Vagina (tissue), 2 donors: ENCODE data around the gene ZNF680.

ENCODE experiments used
- CTCF ChIP-seq, 3 experiments: fragments of 450-650 bp in 2 of 3; fragments of 200-600 bp in 1 of 3; sonication (generic) in 1 of 3; IDR thresholded peaks; one replicate each; pipeline ENCODE4 v1.5.1; 2017 to 2019; ENCODE audit warnings: antibody characterized with exemption in 3 of 3, mild to moderate bottlenecking in 2 of 3, moderate library complexity in 2 of 3
- POLR2A ChIP-seq, 2 donors: fragments of 450-650 bp; IDR thresholded peaks; one replicate each; pipeline ENCODE4 v1.6.1; 2017; ENCODE audit warnings: antibody characterized with exemption in 2 of 2, mild to moderate bottlenecking in 2 of 2, moderate library complexity in 2 of 2
- POLR2AphosphoS5 ChIP-seq, 2 donors: sonication (generic); formaldehyde crosslinking; IDR thresholded peaks; one replicate each; pipeline ENCODE4 v1.9.0; 2017; ENCODE audit warnings: antibody characterized with exemption in 2 of 2, mild to moderate bottlenecking in 2 of 2, low read depth in 1 of 2; ENCODE audit not compliant: insufficient read depth in 1 of 2

- TF ChIP-seq POLR2A (IDR thresholded peaks at IDR 0.05) = no peak
- no peak for TF ChIP-seq CTCF (IDR thresholded peaks at IDR 0.05)
- TF ChIP-seq POLR2AphosphoS5 (IDR thresholded peaks at IDR 0.05; ENCODE audit: insufficient read depth in 1 of 2, low read depth in 1 of 2) = no peak
Measured at GRCh38 chr7:64559206-64559605, 3.7 kb downstream of the ZNF680 start.
